Calu3 (cell line): ENCODE results near the gene ALK. TPM values are rescaled to one million over a fixed set of nuclear protein-coding genes. Genes with fewer than 3 reads are reported as not detected.

Experiments
- BruUV-seq: library from RNA; stranded (reverse); fragments of 400-500 nt; replicated peaks from 2 replicates; lab custom pipeline; 2021; lab: Mats Ljungman, UMichigan
- CTCF ChIA-PET: fragments of 300-600 bp; sonication (Branson Sonifier 250); formaldehyde crosslinking; loops from one replicate; lab custom pipeline; 2022; ENCODE audit warnings: antibody characterized with exemption; lab: Charles Lee
- DNase-seq: peaks from one replicate; pipeline ENCODE4 v3.0.0; 2022
- H3K27ac Mint-ChIP-seq: one replicate; pipeline ENCODE4 v1.8.0; 2022; ENCODE audit warnings: mixed read lengths; ENCODE audit not compliant: unreplicated experiment
- H3K27me3 Mint-ChIP-seq: one replicate; pipeline ENCODE4 v1.8.0; 2022; ENCODE audit warnings: mixed read lengths; ENCODE audit not compliant: unreplicated experiment
- H3K36me3 Mint-ChIP-seq: one replicate; pipeline ENCODE4 v1.8.0; 2022; ENCODE audit warnings: mild to moderate bottlenecking, moderate library complexity, mixed read lengths; ENCODE audit not compliant: insufficient read depth, unreplicated experiment
- H3K4me1 Mint-ChIP-seq: one replicate; pipeline ENCODE4 v1.8.0; 2022; ENCODE audit warnings: mild to moderate bottlenecking, low read depth, mixed read lengths; ENCODE audit not compliant: unreplicated experiment
- H3K4me3 Mint-ChIP-seq: one replicate; pipeline ENCODE4 v1.8.0; 2022; ENCODE audit warnings: mild to moderate bottlenecking, low read depth, moderate library complexity, mixed read lengths; ENCODE audit not compliant: unreplicated experiment
- H3K9me3 Mint-ChIP-seq: one replicate; pipeline ENCODE4 v1.8.0; 2022; ENCODE audit warnings: low read depth, mixed read lengths; ENCODE audit not compliant: unreplicated experiment
- intact Hi-C: fragments of 100-400 bp; cut with micrococcal nuclease; formaldehyde crosslinking; loops from one replicate; pipeline ENCODE4 v1.10.0; 2022; ENCODE audit not compliant: unreplicated experiment
- total RNA-seq: library from RNA; stranded (reverse); gene quantifications from 2 replicates; pipeline ENCODE4 v1.2.3, GENCODE V29; 2022
- TF ChIP-seq, protein P1 (sequence below): fragments of 200-600 bp; IDR thresholded peaks from one replicate; pipeline ENCODE4 v1.8.0; 2022; ENCODE audit warnings: antibody characterized with exemption; ENCODE audit not compliant: unreplicated experiment

Gene ALK
- total RNA-seq, 1 experiment from 2014 or later: not detected

- no peak overlapping the region for H3K27ac Mint-ChIP-seq
- intact Hi-C loops: no loop called here
- no TSS peak for BruUV-seq
- DNase-seq: no peak
- CTCF ChIA-PET: no interaction called here
- TF ChIP-seq, protein P1, sequence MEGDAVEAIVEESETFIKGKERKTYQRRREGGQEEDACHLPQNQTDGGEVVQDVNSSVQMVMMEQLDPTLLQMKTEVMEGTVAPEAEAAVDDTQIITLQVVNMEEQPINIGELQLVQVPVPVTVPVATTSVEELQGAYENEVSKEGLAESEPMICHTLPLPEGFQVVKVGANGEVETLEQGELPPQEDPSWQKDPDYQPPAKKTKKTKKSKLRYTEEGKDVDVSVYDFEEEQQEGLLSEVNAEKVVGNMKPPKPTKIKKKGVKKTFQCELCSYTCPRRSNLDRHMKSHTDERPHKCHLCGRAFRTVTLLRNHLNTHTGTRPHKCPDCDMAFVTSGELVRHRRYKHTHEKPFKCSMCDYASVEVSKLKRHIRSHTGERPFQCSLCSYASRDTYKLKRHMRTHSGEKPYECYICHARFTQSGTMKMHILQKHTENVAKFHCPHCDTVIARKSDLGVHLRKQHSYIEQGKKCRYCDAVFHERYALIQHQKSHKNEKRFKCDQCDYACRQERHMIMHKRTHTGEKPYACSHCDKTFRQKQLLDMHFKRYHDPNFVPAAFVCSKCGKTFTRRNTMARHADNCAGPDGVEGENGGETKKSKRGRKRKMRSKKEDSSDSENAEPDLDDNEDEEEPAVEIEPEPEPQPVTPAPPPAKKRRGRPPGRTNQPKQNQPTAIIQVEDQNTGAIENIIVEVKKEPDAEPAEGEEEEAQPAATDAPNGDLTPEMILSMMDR: no peak
- no peaks in the 10 kb centered on the region for H3K9me3 Mint-ChIP-seq
- H3K4me3 Mint-ChIP-seq: no peak overlapping the region
- H3K4me1 Mint-ChIP-seq: no peaks in the 10 kb centered on the region
- H3K27me3 Mint-ChIP-seq: peaks cover 71% of the 10 kb centered on the region
- no peaks in the 10 kb centered on the region for H3K36me3 Mint-ChIP-seq
These were observed 670.4 kb downstream of the ALK start for GRCh38 chr2:29250977-29251376.

DNA sequence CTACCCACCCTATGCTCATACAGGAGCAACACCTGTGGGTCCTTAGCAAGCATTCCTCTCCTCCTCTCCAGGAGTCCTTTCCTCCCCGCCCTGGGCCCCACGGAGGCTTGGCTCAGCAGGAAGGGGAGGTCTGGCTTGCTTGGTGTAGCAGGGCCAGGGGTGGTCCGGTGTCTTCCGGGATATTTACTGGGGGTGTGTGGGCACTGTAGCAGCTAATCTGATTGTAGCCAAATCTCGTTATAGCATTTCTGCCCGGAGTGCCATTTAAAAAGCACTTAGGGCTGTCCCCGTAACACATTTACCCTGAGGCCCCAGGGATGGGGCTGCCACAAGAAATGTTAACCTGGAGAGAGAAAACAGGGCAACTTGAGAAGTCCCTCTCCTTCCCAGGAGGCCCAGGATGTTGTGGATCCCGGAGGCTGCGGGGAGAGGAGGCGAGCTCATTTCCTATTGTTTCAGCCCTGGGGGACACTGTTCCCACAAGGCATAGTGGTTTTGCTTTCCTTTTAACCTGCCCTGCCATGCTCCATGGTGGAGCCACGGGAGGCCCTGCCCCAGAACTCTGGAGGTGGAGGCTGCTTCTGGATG, 671.6 kb downstream of the ALK start:
- BruUV-seq: no TSS peak
- no peak for DNase-seq
- H3K27me3 Mint-ChIP-seq: peaks cover 58% of the 10 kb centered on the region
- intact Hi-C loops: no loop called here
- no peaks in the 10 kb centered on the region for H3K4me1 Mint-ChIP-seq
- H3K36me3 Mint-ChIP-seq: no peaks in the 10 kb centered on the region
- H3K27ac Mint-ChIP-seq: no peak overlapping the region
- CTCF ChIA-PET: no interaction called here
- H3K9me3 Mint-ChIP-seq: no peaks in the 10 kb centered on the region
- TF ChIP-seq, protein P1: no peak
- H3K4me3 Mint-ChIP-seq: no peak overlapping the region

GRCh38 chr2:29247336-29247914, 674.0 kb downstream of the ALK start:
- Mint-ChIP-seq H3K36me3 (no peaks in the 10 kb centered on the region), H3K9me3 (no peaks in the 10 kb centered on the region), H3K27me3 (peaks cover 49% of the 10 kb centered on the region), H3K27ac (no peak overlapping the region), H3K4me3 (no peak overlapping the region), H3K4me1 (no peaks in the 10 kb centered on the region)
- intact Hi-C loops: no loop called here
- TF ChIP-seq, protein P1: no peak
- CTCF ChIA-PET: no interaction called here
- no peak for DNase-seq
- BruUV-seq: no TSS peak

DNA sequence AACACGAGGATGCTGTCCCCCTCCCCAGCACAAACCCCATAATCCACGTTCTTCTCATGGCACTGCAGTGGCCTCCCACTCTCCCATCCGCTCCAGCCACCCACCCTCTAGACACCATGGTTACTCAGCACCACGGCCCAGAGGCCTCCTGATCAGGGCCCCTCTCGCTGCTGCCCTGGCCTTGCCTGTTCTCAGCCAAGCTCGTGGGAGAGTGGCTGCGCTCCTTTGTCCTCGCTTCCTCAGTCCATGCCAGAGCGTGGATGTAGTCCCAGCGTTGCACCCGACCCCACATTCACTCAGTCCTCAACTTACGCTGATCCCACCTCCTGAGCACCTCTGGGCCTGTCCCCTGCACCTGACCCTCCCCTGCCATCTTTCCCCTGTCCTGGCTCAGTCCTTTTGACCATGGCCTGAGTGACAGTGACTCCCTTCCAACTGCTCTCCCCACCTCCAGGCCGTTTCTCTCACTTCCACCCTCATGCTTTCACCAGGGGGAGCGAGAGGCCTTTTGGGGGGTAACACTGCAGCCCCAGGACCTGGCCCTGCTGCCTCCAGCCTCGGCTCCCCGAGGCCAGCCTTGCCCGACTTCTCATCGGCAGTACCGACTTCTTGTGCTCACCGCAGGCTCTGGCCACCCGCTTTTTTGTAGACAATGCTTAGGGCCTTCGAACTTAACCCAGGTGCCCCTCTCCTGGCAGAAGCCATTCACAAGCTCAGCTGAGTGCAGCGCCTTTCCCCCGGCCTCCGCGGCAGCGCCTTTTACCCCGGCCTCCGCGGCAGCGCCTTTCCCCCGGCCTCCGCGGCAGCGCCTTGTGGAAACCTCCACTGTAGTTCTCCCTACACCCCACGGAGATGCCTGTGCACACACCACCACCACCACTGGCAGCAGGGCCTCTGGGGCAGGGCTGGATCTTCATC, 674.7 kb downstream of the ALK start:
- peaks cover 54% of the 10 kb centered on the region for H3K27me3 Mint-ChIP-seq
- BruUV-seq: no TSS peak
- H3K27ac Mint-ChIP-seq: no peak overlapping the region
- CTCF ChIA-PET: no interaction called here
- no peak overlapping the region for H3K4me3 Mint-ChIP-seq
- H3K4me1 Mint-ChIP-seq: no peaks in the 10 kb centered on the region
- no peaks in the 10 kb centered on the region for H3K36me3 Mint-ChIP-seq
- DNase-seq: no peak
- intact Hi-C loops: no loop called here
- no peaks in the 10 kb centered on the region for H3K9me3 Mint-ChIP-seq
- TF ChIP-seq, protein P1: no peak
